Testis (tissue), 3 donors: ENCODE data around the gene CUTC. TPM values are rescaled to one million over a fixed set of nuclear protein-coding genes. Genes with fewer than 3 reads are reported as not detected.

Source experiments
- DNase-seq: peaks from one replicate; pipeline ENCODE4 v3.0.0-alpha.2; 2019
- H3K27ac ChIP-seq, 2 donors: fragments of 200-600 bp; sonication (generic); one replicate each; pipeline ENCODE4 v1.5.1; 2019
- H3K27me3 ChIP-seq: fragments of 200-600 bp; sonication (generic); one replicate; pipeline ENCODE4 v1.5.1; 2019
- H3K36me3 ChIP-seq: fragments of 200-600 bp; sonication (generic); one replicate; pipeline ENCODE4 v1.5.1; 2017; ENCODE audit warnings: low read depth; ENCODE audit errors: missing control alignments
- H3K4me1 ChIP-seq: fragments of 200-600 bp; sonication (generic); one replicate; pipeline ENCODE4 v1.5.1; 2019
- H3K4me3 ChIP-seq, 2 donors: fragments of 200-600 bp; sonication (generic); one replicate each; pipeline ENCODE4 v1.5.1; 2017 to 2019
- H3K9me3 ChIP-seq: fragments of 200-600 bp; sonication (generic); one replicate; pipeline ENCODE4 v1.5.1; 2017
- CTCF ChIP-seq, 3 experiments: fragments of 450-650 bp in 2 of 3; fragments of 200-600 bp in 1 of 3; sonication (generic) in 1 of 3; IDR thresholded peaks; one replicate each; pipeline ENCODE4 v1.5.1; 2016 to 2019; ENCODE audit warnings: antibody characterized with exemption in 3 of 3, mild to moderate bottlenecking in 2 of 3, moderate library complexity in 1 of 3
- POLR2A ChIP-seq: fragments of 450-650 bp; IDR thresholded peaks from one replicate; pipeline ENCODE4 v1.6.1; 2017; ENCODE audit warnings: antibody characterized with exemption, mild to moderate bottlenecking, moderate library complexity
- WGBS, 2 donors: methylation state at CpG; one replicate each; pipeline ENCODE4 v1.1.5; 2018; 5-methylcytosine and 5-hydroxymethylcytosine counted together
- intact Hi-C: fragments of 100-400 bp; cut with DNase I; formaldehyde crosslinking; loops from one replicate; pipeline ENCODE4 v1.15.1; 2023; ENCODE audit warnings: low total_unique reads
- polyA plus RNA-seq: library from polyadenylated mRNA; stranded (reverse); fragments of 350-450 nt; fragmentation: Illumina TruSeq; extraction: RNeasy Lipid Tissue Mini Kit (QIAGEN cat#74804); gene quantifications from one replicate; pipeline ENCODE4 v1.2.3, GENCODE V29; 2014; ENCODE audit warnings: low read depth, low replicate concordance; ENCODE audit not compliant: insufficient read depth
- total RNA-seq, 2 donors: library from RNA; depleted of rRNA; stranded (reverse); fragments of >200 nt; gene quantifications; one replicate each; pipeline ENCODE4 v1.2.3, GENCODE V29; 2016

Gene CUTC
- total and polyA plus RNA-seq, 3 donors from 2014 or later = 35.7 to 98.5 (median 42.4) TPM

GRCh38 chr10:99777918-99778714 is 46.1 kb downstream of the CUTC start:
- Histone ChIP-seq H3K27ac (no peak overlapping the region), H3K4me3 (no peak overlapping the region), H3K4me1 (no peaks in the 10 kb centered on the region), H3K36me3 (no peaks in the 10 kb centered on the region), H3K27me3 (no peaks in the 10 kb centered on the region), H3K9me3 (no peaks in the 10 kb centered on the region)
- TF ChIP-seq CTCF (IDR thresholded peaks at IDR 0.05) (no peak), POLR2A (no peak)
- WGBS, 2 donors = 85 to 89% methylated on average over 1 of the region's 1 CpG
- intact Hi-C loops = no loop called here
- no peak for DNase-seq

GRCh38 chr10:99779335-99779734 is 47.3 kb downstream of the CUTC start:
- WGBS, 2 donors = 44 to 50% methylated on average over 4 of the region's 4 CpGs
- Histone ChIP-seq H3K4me1 (no peaks in the 10 kb centered on the region), H3K9me3 (no peaks in the 10 kb centered on the region), H3K27me3 (no peaks in the 10 kb centered on the region), H3K36me3 (no peaks in the 10 kb centered on the region), H3K27ac (no peak overlapping the region), H3K4me3 (no peak overlapping the region)
- DNase-seq = no peak
- no peak for TF ChIP-seq POLR2A
- TF ChIP-seq CTCF (IDR thresholded peaks at IDR 0.05) = no peak
- intact Hi-C loops = no loop called here

GRCh38 chr10:99781734-99782429 is 49.8 kb downstream of the CUTC start:
- Histone ChIP-seq H3K27ac (no peak overlapping the region), H3K36me3 (no peaks in the 10 kb centered on the region), H3K4me3 (no peak overlapping the region), H3K4me1 (no peaks in the 10 kb centered on the region), H3K9me3 (no peaks in the 10 kb centered on the region), H3K27me3 (no peaks in the 10 kb centered on the region)
- DNase-seq = no peak
- TF ChIP-seq CTCF (IDR thresholded peaks at IDR 0.05) = no peak
- TF ChIP-seq POLR2A = no peak
- 82 to 84% methylated on average over 5 of the region's 5 CpGs for WGBS, 2 donors
- intact Hi-C loops = no loop called here

- Histone ChIP-seq H3K9me3 (no peaks in the 10 kb centered on the region), H3K4me3 (no peak within 1 kb of the TSS), H3K4me1 (no peaks in the 10 kb centered on the region), H3K27me3 (no peaks in the 10 kb centered on the region), H3K27ac (no peak within 1 kb of the TSS), H3K36me3 (no peaks in the 10 kb centered on the region)
- WGBS, 2 donors = 78 to 88% methylated on average over 7 of the region's 7 CpGs
- DNase-seq = no peak
- intact Hi-C loops = no loop called here
- TF ChIP-seq CTCF (IDR thresholded peaks at IDR 0.05) (no peak), POLR2A (no peak)
Observed at GRCh38 chr10:99782447-99783286, 50.6 kb downstream of the CUTC start, which contains the start of gene ABCC2. TSS of gene ABCC2 (plus strand) at chr10:99782640. CDS start at chr10:99782845, 205 bp downstream.
